ENCODE data around the gene HEXIM2.
A peak's percentile ranks its signal among the peaks of the same experiment; 100 is the strongest.

Gene HEXIM2

GRCh38 chr17:45146166-45146565 is 15.5 kb upstream of the HEXIM2 start:
- H3K27me3 ChIP-seq (ENCODE audit: insufficient read depth, poor library complexity, severe bottlenecking) = no peaks in the 10 kb centered on the region
- no peak overlapping the region for H3K4me3 ChIP-seq (replicated peaks; ENCODE audit: insufficient read depth, low read length)
- no peak for TF ChIP-seq SPI1 (IDR thresholded peaks at IDR 0.05; ENCODE audit: borderline replicate concordance, low read depth)
- TF ChIP-seq REST (IDR thresholded peaks at IDR 0.05; ENCODE audit: insufficient replicate concordance, low read depth) = no peak
- TF ChIP-seq GABPA (IDR thresholded peaks at IDR 0.05; ENCODE audit: low read depth) = no peak
- TF ChIP-seq POLR2AphosphoS5 (IDR thresholded peaks at IDR 0.05; ENCODE audit: low read depth) = no peak
- TF ChIP-seq CTCF (IDR thresholded peaks at IDR 0.05; ENCODE audit: insufficient read depth, low read length) = no peak
- no peak overlapping the region for H3K27ac ChIP-seq (replicated peaks)
- no peak for DNase-seq (ENCODE audit: low read depth in 1 of 2, low spot score in 1 of 2)

- H3K27ac ChIP-seq (replicated peaks) = peak overlapping the region; percentile 100
Observed at GRCh38 chr17:45146592-45146889, 15.1 kb upstream of the HEXIM2 start.

More at GRCh38 chr17:45146592-45146889, 15.1 kb upstream of the HEXIM2 start:
- DNase-seq (ENCODE audit: low read depth in 1 of 2, low spot score in 1 of 2) = no peak
- no peak for TF ChIP-seq GABPA (IDR thresholded peaks at IDR 0.05; ENCODE audit: low read depth)
- no peak for TF ChIP-seq SPI1 (IDR thresholded peaks at IDR 0.05; ENCODE audit: borderline replicate concordance, low read depth)
- TF ChIP-seq CTCF (IDR thresholded peaks at IDR 0.05; ENCODE audit: insufficient read depth, low read length) = no peak
- no peak for TF ChIP-seq REST (IDR thresholded peaks at IDR 0.05; ENCODE audit: insufficient replicate concordance, low read depth)
- no peaks in the 10 kb centered on the region for H3K27me3 ChIP-seq (ENCODE audit: insufficient read depth, poor library complexity, severe bottlenecking)
- peak overlapping the region; percentile 46 for H3K4me3 ChIP-seq (replicated peaks; ENCODE audit: insufficient read depth, low read length)
